ENCODE data around the gene SLC4A7.
"Not testable (repeated sequence)": the region's sequence is repeated elsewhere in the genome, so short reads cannot be mapped to it uniquely, and the experiment has no call there.

SLC4A7 gene

GRCh38 chr3:27487383-27487782, 3.2 kb upstream of the SLC4A7 start:
- no peak for DNase-seq (ENCODE audit: low read depth in 2 of 2)

DNA sequence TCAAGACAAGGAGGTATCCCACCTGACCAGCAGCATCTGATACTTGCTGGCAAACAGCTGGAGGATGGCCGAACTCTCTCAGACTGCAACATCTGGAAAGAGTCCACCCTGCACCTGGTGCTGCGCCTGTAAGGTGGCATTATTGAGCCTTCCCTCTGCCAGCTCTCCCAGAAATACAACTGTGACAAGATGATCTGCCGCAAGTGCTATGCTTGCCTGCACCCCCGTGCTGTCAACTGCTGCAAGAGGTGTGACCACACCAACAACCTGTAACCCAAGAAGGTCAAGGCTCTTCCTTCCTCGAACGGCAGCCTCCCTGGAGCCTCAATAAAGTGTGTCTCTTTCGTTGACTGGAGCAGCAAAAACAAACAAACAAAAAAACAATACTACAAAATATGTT, 2.2 kb upstream of the SLC4A7 start:
- DNase-seq (ENCODE audit: low read depth in 2 of 2) = no peak

GRCh38 chr3:27485866-27486265, 1.7 kb upstream of the SLC4A7 start:
- no peak for DNase-seq (ENCODE audit: low read depth in 2 of 2)

DNA sequence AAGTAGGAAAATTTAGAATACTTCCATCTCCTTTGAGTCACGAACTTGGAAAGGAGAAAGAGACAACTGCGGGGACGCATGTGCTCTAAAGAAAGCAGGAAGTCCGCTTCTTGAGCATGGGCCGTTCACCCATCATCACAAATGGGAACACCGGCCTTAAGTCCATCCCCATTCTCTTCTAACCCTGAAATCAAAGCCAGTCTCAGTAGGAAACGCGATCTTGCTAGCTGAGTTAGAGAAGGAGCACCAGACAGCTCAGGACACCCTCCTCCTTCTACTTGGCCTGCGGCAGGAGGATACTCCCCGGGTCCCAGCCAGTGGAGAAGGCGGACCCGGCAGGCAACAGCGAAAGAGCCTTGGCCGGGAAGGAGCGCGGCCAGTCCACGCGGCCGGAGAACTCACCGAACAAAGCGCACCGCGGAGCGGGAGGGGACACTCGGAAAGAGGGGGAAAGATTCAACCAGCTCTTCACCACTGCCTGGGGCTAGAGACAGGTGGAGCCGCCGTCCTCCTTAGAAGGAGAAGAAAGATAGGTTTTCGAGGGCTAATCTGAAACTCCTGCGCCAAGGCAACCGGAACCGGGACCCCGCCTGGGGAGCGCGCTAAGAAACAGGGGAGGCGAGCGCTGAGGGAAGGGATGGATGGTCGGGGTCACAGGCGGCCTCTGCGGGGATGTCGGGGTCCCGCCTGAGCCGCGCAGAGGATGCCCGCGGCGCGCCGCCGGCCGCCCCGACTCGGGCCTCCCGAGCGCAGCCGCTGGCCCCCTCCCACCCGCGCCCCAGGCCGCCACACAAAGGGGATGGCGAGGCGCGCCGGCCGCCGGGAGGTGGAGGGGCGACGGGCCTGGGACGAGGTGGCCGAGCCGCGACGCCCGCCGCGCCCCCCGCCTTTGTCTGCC, 818 bp downstream of the SLC4A7 start:
- peak in 1 of 2 donors; percentile 17 for DNase-seq (ENCODE audit: low read depth in 2 of 2)

- DNase-seq (ENCODE audit: low read depth in 2 of 2) = no peak
These were observed 4.2 kb downstream of the SLC4A7 start for GRCh38 chr3:27479806-27480543.

DNA sequence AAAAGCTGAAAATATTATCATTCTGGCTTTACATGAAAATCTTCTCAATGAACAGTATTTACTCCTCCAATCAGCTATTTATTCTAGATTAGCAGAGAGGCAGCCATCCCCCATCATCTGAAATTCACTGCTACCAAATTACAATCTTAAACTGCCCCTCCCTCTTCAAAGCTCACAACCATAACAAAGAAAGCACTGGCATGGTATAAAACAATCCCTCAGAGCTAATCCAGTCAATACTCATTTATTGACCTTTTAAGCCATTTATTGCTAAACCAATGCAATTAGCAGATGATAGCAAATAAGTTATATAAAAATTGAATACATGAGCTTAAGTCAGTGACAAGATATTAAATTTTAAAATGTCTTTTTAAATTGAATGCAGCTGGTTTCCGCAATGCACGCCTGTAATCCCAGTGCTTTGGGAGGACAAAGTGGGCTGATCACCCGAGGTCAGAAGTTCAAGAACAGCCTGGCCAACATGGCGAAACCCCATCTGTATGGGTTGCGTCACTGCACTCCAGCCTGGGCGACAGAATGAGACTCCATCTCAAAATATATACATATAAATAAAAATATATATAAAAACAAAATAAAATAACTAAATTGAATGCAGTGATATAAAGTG, 12.1 kb downstream of the SLC4A7 start:
- no peak for DNase-seq (ENCODE audit: low read depth in 2 of 2)

DNA sequence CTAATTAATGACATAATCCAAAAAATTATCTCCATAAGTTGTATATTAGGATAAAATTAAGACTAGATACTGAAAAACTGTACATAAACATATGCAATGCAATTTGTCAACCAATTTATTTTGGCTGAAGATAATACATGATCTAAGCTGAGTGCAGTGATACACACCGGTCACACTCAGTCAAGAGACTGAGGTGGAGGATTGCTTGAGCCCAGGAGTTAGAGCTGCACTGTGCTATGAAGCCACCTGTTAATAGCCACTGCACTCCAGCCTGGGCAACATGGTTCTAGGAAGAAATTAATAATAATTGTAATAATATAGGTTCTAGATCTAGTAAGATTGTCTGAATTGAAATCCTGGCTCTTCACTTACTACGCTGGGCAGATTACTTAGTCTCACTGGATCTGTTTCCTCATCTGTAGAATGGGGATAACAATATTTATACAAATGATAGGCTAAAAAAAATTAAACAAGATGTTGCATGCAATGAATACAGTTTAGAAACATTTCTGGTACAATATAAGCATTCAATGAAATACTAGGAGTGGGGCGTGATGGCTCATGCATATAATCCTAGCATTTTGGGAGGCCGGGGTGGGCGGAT, 15.8 kb downstream of the SLC4A7 start:
- no peak for DNase-seq (ENCODE audit: low read depth in 2 of 2)

DNA sequence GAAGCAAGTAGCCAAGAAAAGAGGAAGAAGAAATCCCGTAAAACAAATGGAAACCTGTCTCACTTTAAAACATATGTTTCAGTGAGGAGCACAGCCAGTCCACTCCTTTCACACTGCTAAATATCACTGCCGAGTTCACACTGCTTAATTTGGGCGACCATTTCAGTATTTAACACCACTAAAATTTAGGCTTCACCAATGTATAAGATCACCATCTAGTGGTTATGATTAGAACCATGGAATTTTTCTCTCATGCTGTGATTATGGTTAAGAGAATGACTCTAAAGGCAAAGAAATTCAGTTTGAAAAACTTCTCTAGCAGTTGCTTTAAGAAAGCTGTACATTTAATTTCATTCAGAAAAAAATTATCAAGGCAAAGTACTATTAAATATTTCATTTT, 16.6 kb downstream of the SLC4A7 start:
- no peak for DNase-seq (ENCODE audit: low read depth in 2 of 2)

DNA sequence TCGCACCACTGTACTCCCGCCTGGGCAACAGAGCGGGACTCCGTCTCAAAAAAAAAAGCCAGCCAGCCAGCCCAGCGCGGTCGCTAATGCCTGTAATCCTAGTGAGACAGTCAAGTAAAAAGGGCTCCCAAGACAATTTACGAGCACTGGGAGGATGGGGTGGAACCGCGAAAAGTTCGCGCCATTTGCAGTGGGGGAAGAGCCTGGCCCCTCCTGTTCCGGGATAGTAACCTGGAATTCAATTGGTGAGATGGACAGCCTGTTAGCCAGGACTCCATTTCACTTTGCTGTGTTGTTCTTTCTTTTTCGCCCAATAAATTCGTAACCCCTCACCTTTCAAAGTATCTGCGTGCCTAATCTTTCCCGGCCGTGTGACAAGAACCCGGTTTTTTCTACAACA, 19.5 kb downstream of the SLC4A7 start:
- no peak for DNase-seq (ENCODE audit: low read depth in 2 of 2)

GRCh38 chr3:27462228-27462627, 22.0 kb downstream of the SLC4A7 start:
- no peak for DNase-seq (ENCODE audit: low read depth in 2 of 2)

- no peak for DNase-seq (ENCODE audit: low read depth in 2 of 2)
These were observed 25.3 kb downstream of the SLC4A7 start for GRCh38 chr3:27458929-27459328.

GRCh38 chr3:27456554-27456953, 27.6 kb downstream of the SLC4A7 start:
- no peak for DNase-seq (ENCODE audit: low read depth in 2 of 2)

- no peak for DNase-seq (ENCODE audit: low read depth in 2 of 2)
These were observed 29.3 kb downstream of the SLC4A7 start for GRCh38 chr3:27454914-27455313.

- no peak for DNase-seq (ENCODE audit: low read depth in 2 of 2)
These were observed 29.7 kb downstream of the SLC4A7 start for GRCh38 chr3:27454461-27454860.

- no peak for DNase-seq (ENCODE audit: low read depth in 2 of 2)
These were observed 31.7 kb downstream of the SLC4A7 start for GRCh38 chr3:27452368-27453090.

DNA sequence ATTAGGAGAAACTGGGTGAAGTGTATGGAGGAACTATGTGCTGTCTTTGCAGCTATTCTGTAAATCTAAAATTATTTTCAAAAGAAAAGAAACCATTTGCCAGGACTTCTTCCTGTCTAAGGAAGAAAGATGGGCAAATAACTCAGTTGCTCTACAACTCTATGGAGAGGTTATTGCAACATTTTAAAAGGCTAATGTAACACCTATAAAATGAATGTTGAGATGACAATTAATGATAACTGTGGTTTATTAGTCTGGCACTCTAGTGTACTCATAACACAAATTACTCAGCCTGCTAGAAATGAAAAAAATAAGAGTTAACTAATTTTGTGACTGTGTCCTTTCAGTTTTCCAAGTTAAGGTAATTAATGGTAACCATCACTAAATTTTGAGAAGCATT, 32.3 kb downstream of the SLC4A7 start:
- DNase-seq (ENCODE audit: low read depth in 2 of 2) = no peak

DNA sequence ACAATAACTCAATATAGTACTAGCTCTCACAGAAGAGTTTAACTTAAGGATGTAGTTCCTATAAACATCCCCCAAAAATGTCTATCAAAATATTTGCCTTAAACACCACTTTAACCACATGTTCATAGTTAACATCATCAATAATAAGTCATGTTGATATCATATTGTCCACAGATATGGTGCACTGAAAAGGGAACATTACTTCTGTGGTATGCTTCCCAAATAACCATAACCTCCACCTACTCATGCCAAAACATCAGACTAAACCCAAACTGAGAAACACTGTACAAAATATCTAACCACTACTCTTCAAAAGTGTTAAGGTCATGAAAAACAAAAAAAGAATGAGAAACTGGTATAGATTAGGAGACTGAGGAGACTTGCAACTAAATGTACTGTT, 32.9 kb downstream of the SLC4A7 start:
- no peak for DNase-seq (ENCODE audit: low read depth in 2 of 2)

GRCh38 chr3:27449530-27450150, 34.5 kb downstream of the SLC4A7 start:
- DNase-seq (ENCODE audit: low read depth in 2 of 2) = no peak

DNA sequence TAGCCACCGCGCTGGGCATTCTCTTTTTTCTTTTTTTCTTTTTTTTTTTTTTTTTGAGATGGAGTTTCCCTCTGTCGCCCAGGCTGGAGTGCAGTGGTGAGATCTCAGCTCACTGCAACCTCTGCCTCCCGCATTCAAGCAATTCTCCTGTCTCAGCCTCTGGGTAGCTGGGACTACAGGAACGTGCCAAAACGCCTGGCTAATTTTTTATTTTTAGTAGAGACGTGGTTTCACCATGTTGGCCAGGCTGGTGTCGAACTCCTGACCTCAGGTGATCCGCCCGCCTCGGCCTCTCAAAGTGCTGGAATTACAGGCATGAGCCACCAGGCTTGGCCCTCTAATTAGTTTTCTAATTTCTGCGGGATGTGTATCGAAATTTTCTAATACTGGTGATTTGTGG, 41.2 kb downstream of the SLC4A7 start:
- DNase-seq (ENCODE audit: low read depth in 2 of 2) = not testable (repeated sequence)

GRCh38 chr3:27438352-27438751, 45.8 kb downstream of the SLC4A7 start:
- not testable (repeated sequence) for DNase-seq (ENCODE audit: low read depth in 2 of 2)

GRCh38 chr3:27431116-27431515, 53.1 kb downstream of the SLC4A7 start:
- DNase-seq (ENCODE audit: low read depth in 2 of 2) = no peak
